ENCODE data around the gene FBXO36.
A peak's percentile ranks its signal among the peaks of the same experiment; 100 is the strongest.

GRCh38 chr2:230023313-230023712, 101.0 kb downstream of the FBXO36 start:
- TF ChIP-seq CTCF (conservative IDR thresholded peaks at IDR 0.05; ENCODE audit: low read depth in 2 of 2) (no peak), EZH2 (IDR thresholded peaks at IDR 0.05; ENCODE audit: low read depth, unreplicated experiment) (no peak), POLR2AphosphoS5 (IDR thresholded peaks at IDR 0.05; ENCODE audit: low read depth) (no peak), ETS1 (IDR thresholded peaks at IDR 0.05) (no peak), CREB1 (CRISPR knock-in tag; IDR thresholded peaks at IDR 0.05; ENCODE audit: low read depth) (no peak), JUNB (IDR thresholded peaks at IDR 0.05; ENCODE audit: unreplicated experiment) (no peak), STAT1 (IDR thresholded peaks at IDR 0.05; ENCODE audit: unreplicated experiment) (no peak), REST (IDR thresholded peaks at IDR 0.05; ENCODE audit: unreplicated experiment) (no peak), EZH2phosphoT487 (IDR thresholded peaks at IDR 0.05; ENCODE audit: unreplicated experiment) (no peak), ZNF331 (CRISPR knock-in tag; IDR thresholded peaks at IDR 0.05; ENCODE audit: low read depth) (no peak), ZNF462 (CRISPR knock-in tag; IDR thresholded peaks at IDR 0.05) (0 out of 2 replicates have a peak, but pooled peaks have one; percentile 42), NANOG (IDR thresholded peaks at IDR 0.05; ENCODE audit: borderline replicate concordance) (no peak)
